ENCODE results near the gene SNX13.
"Not testable (repeated sequence)": the region's sequence is repeated elsewhere in the genome, so short reads cannot be mapped to it uniquely, and the experiment has no call there.

The SNX13 gene

DNA sequence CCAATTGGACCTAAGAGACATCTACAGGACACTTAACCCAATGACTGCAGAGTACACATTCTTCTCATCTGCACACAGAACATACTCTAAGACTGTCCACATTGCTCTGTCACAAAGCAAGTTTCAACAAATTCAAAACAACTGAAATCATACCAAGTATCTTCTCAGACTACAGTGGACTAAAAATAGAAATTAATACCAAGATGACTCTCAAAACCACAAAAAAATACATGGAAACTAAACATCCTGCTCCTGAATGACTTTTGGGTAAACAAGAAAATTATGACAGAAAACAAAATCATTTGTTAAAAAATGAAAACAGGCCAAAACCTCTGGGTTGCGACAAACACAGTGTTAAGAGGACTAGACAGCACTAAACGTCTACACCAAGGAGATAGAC, 24.5 kb downstream of the SNX13 start:
- DNase-seq = no peak

DNA sequence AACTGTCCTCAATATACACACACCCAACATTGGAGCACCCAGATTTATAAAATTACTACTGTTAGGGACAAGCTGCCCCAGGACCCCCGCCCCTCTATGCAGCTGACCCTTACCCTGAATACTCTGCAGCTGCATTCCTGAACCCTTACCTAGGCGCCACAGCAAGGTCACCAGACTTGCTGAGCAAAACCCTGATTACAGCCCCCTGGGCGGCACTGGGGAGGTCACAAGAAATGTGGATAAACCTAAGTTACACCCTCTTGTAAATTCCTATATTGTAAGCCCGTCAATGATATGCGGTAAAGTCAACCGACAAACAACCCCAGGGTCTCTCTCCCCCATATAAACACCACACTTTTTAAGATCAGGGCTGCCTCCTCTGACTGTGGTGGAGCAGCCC, 25.1 kb downstream of the SNX13 start:
- no peak for DNase-seq

GRCh38 chr7:17913250-17913649, 27.0 kb downstream of the SNX13 start:
- DNase-seq = no peak

- DNase-seq = no peak
These were observed 27.6 kb downstream of the SNX13 start for GRCh38 chr7:17912536-17913235.

- no peak for DNase-seq
These were observed 28.2 kb downstream of the SNX13 start for GRCh38 chr7:17912050-17912449.

DNA sequence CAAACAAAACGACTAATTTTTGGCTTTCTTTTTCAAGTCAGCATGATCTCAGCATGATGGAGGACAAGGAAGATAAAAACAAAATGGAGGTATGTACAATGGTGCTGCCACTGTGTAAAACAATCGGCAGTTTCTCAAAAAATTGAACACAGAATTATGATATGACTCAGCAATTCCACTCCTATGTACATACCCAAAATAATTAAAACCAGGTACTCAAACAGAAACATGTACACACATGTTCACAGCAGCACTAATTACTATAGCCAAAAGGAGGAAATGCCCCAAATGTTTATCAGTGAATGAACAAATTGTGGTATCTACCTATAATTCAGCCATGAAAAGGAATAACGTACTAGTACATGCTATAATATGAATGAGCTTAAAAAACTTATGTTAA, 29.9 kb downstream of the SNX13 start:
- no peak for DNase-seq

DNA sequence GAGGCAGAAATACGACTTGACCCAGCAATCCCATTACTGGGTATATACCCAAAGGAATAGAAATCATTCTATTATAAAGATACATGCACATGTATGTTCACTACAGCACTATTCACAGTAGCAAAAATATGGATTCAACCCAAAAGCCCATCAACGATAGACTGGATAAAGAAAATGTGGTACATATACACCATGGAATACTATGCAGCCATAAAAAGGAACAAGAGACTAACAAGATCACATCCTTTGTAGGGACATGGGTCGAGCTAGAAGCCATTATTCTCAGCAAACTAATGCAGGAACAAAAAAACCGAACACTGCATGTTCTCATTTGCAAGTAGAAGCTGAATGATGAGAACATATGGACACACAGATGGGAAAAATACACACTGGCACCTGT, 31.0 kb downstream of the SNX13 start:
- not testable (repeated sequence) for DNase-seq

DNA sequence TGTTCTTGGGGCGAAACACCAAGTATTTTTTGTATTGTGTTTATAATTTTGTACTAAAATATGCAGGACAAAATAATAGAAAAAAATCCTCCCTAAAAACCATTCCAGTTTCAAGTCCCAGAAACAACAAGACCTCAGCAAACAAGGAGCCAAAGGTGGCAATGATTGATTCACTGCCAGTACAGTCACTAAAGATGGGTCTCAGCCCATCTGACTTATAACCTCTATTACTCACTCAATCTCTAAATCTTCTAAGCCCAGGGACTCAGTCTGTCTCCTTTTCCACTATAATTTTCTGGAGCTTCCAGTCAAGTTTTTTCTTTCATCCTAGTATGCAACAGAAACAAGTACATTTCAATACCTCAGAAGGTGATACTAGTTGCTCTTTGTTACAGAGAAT, 33.3 kb downstream of the SNX13 start:
- no peak for DNase-seq

GRCh38 chr7:17903337-17903736, 37.0 kb downstream of the SNX13 start:
- no peak for DNase-seq

DNA sequence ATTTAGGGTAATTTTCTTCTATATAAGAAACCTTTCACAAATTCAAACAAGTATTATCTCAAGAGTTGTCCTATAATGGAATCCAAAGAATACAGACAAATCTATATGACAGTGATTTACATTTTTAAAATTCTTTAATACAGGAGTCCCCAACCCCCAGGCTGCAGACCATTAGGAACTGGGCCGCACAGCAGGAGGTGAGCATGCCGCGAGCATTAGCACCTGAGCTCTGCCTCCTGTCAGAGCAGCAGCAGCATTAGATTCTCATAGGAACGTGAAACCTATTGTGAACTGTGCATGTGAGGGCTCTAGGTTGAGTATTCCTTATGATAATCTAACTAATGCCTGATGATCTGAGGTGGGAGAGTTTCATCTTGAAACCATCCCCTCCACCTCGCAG, 37.7 kb downstream of the SNX13 start:
- DNase-seq = no peak

- DNase-seq = no peak
These were observed 39.8 kb downstream of the SNX13 start for GRCh38 chr7:17900464-17900863.

GRCh38 chr7:17898111-17898510, 42.2 kb downstream of the SNX13 start:
- no peak for DNase-seq

DNA sequence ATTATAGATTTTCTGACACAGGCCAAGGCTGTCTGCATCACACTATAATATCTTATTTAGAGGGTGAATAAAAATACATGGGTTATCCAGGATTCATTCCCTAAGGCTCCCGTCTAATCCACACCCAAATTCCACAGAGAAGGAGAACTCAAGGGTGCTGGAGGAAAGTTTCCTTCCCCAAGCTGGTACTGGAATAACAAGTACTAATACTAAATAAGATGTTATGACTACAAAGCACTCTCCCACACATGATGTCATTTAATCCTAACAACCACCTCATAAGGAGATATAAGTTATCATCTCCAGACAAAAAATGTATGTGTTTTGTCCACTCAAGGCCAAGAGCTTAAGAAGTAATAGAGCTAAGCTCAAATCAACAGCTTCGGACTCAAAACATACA, 53.0 kb downstream of the SNX13 start:
- DNase-seq = no peak

DNA sequence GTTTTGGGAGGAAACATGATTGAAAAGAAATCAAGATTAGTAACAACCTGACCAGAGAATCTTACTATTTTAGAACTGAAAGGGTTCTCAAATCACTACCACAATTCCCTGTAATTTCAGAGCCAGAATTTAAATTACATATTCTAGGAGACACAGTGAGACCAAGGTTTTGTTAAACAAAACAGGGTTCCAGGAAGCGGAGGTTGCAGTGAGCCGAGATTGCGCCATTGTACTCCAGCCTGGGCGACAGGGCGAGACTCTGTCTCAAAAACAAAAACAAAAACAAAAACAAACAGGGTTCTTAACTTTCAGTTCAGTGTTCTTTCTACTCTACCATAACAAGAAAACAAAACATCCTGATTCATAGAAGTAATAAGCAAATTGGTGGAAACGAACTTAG, 57.6 kb downstream of the SNX13 start:
- DNase-seq = no peak

DNA sequence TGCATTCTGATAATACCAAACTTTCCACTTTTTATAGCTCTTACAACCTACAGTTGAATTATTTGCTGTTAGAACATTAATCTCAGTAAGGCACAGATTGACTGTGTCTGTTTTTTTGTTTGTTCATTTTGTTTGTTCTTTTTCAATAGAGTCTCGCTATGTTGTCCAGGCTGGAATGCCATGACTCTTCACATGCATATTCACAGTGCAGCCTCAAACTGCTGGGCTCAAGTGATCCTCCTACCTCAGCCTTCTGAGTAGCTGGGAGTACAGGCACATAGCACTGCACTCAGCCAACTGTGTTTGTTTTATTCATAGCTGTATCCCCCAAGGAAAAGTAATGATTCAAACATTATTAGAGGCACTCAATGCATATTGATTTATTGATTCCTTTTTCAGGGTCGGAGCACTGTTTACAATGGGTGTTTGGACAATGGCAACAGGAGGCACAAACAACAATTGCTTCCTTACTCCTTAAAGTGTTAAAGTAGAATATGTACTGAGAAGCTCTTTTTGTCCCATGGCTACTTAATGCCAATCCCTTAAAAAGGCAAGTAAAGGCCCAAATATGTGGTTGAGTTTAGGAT, 61.1 kb downstream of the SNX13 start:
- no peak for DNase-seq

GRCh38 chr7:17878627-17879026, 61.7 kb downstream of the SNX13 start:
- no peak for DNase-seq

DNA sequence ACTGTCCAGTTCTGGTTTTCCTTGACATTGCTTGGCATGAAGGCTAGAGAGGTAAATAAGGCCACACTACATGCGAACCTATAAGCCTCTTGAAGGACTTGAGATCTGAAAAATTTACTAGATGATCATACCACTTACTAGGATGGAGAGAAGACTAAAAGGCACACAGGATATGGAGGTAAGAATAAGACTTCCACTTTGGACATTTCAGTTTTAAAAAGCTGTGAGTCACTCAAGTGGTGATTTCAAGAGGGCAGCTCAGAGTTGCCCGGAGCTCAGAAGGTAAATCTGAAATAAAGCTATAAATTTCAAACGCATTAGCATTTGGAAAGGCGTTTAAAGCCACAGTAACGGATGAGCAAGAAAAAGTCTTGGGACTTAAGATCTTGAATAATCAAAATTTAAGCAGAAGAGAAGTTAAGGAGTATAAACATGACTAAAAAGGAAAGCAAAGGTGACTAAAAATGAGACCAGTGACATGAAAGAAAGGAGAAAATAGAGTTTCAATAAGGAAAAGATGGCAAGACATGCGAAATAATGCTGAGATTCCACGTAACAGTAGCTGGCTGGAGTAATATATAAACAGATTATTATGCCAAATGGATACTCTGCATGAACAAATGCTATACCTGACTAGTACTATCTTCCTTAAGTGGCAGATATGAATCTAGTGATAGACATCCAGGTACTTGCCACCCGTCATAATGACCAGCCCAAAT, 68.3 kb downstream of the SNX13 start:
- DNase-seq = no peak

DNA sequence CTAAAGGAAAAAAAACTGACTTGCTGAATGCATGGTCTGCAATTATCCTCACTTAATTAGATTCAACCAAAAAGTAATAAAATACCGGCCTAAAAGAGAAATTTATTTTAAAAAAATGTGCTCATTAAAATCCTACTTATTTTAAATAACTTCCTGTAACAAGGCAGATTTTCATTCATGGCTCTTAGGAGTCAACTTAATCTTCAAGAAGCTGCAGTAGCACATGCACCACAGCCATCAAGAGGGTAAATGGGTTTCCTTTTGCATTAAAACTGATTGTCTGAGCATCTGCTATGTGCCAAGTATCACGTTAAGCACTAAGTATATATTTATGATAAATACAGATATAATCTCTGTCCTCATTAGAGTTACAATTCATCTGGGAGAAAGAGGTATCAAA, 69.9 kb downstream of the SNX13 start:
- DNase-seq = no peak

DNA sequence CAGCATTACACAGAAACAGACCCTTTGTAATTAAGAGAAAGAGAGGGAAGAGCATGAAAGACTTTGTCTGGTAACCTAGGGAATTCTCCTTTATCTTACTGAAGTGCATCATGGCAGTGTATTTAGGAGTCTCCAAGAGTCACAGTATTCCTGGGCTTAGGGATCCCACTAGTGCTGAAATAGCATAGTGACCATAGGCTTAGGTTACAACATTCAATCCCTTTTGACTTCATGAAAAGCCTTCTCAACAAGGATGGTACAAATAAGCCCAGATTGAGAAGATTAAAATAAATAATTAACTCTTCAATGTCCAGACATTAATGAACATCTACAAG, 76.5 kb downstream of the SNX13 start:
- DNase-seq = no peak

DNA sequence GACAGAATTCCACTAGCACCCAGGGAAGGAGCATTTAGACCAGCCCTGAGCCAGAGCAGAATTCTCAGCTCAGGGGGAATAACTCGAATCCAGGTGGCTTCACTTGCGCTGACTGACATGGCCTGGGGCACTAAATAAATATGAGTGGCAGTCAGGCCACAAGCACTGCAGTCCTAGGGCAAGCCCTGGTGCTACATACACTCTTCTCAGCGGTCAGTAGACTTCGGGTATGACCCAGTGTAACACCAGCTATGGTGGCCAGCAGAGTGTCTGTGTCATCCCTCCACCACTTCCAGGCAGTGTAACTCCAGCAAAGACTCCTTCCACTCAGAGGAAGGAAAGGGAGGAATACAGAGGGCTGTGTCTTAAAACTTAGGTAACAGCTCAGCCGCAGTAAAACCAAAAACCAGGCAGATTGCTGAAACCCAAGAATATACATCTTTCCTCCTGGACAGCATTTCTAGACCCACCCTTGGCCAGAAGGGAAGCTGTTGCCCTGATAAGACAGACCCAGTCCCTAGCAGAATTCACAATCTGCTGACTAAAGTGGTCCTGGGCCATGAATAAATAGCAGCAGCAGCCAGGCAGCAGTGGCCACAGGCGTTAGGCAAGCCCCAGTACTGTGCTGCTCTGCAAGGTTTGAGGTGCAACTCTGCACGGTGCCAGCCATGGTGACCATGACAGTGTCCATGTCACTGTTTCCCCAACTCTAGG, 77.0 kb downstream of the SNX13 start:
- DNase-seq = no peak

DNA sequence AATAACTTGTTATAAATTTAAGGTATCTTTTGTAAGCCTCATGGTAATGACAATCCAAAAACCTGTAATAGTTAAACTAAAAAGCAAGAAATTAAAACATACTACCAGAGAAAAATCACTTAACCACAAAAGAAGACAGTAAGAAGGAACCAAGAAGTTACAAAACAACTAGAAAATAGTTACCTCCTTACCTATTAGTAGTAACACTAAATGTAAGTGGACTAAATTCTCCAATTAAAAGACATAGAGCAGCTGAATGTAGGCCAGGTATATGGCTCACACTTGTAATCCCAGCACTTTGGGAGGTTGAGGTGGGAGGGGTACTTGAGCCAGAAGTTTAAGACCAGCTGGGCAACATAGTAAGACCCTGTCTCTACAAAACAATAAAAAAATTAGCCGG, 84.0 kb downstream of the SNX13 start:
- no peak for DNase-seq

GRCh38 chr7:17855202-17855601, 85.1 kb downstream of the SNX13 start:
- DNase-seq = no peak

Data from amygdala (tissue), 56 donors.